Measurements from ENCODE around the gene ZHX3.

ZHX3 gene

GRCh38 chr20:41151134-41151869, 166.2 kb downstream of the ZHX3 start:
- no peak for DNase-seq (ENCODE audit: low read depth in 3 of 3)

GRCh38 chr20:41150664-41151063, 166.9 kb downstream of the ZHX3 start:
- no peak for DNase-seq (ENCODE audit: low read depth in 3 of 3)

GRCh38 chr20:41148942-41149341, 168.6 kb downstream of the ZHX3 start:
- DNase-seq (ENCODE audit: low read depth in 3 of 3) = no peak

GRCh38 chr20:41147767-41148191, 169.8 kb downstream of the ZHX3 start:
- no peak for DNase-seq (ENCODE audit: low read depth in 3 of 3)

- DNase-seq (ENCODE audit: low read depth in 3 of 3) = no peak
These were observed 171.5 kb downstream of the ZHX3 start for GRCh38 chr20:41145821-41146620.

- no peak for DNase-seq (ENCODE audit: low read depth in 3 of 3)
These were observed 172.2 kb downstream of the ZHX3 start for GRCh38 chr20:41145317-41145716.

GRCh38 chr20:41143354-41143753, 174.2 kb downstream of the ZHX3 start:
- DNase-seq (ENCODE audit: low read depth in 3 of 3) = no peak

- no peak for DNase-seq (ENCODE audit: low read depth in 3 of 3)
These were observed 174.6 kb downstream of the ZHX3 start for GRCh38 chr20:41142919-41143318.

GRCh38 chr20:41142245-41142644, 175.3 kb downstream of the ZHX3 start:
- DNase-seq (ENCODE audit: low read depth in 3 of 3) = no peak

- no peak for DNase-seq (ENCODE audit: low read depth in 3 of 3)
These were observed 176.2 kb downstream of the ZHX3 start for GRCh38 chr20:41141153-41141815.

GRCh38 chr20:41140226-41141133, 177.1 kb downstream of the ZHX3 start:
- DNase-seq (ENCODE audit: low read depth in 3 of 3) = no peak

- no peak for DNase-seq (ENCODE audit: low read depth in 3 of 3)
These were observed 178.1 kb downstream of the ZHX3 start for GRCh38 chr20:41139227-41140093.

- no peak for DNase-seq (ENCODE audit: low read depth in 3 of 3)
These were observed 178.9 kb downstream of the ZHX3 start for GRCh38 chr20:41138475-41139226.

GRCh38 chr20:41137614-41138474, 179.7 kb downstream of the ZHX3 start:
- DNase-seq (ENCODE audit: low read depth in 3 of 3) = peak in 1 of 3 donors; percentile 50

GRCh38 chr20:41136680-41137613, 180.6 kb downstream of the ZHX3 start, which contains the start of gene PLCG1:
PLCG1 (plus strand) TSS chr20:41137543; CDS start chr20:41137642, 99 bp downstream.
- peak; percentile 68 to 91 (median 76) for DNase-seq (ENCODE audit: low read depth in 3 of 3)

- DNase-seq (ENCODE audit: low read depth in 3 of 3) = no peak
These were observed 181.4 kb downstream of the ZHX3 start for GRCh38 chr20:41135888-41136679.

All from stimulated activated CD4-positive, alpha-beta T cell treated with anti-CD3 and anti-CD28 coated beads, TNF-alpha, amount 100 ng/mL, for 48 hours (primary cell).